Colonic mucosa (tissue), 4 donors: ENCODE data around the gene TMEM237. TPM values are rescaled to one million over a fixed set of nuclear protein-coding genes. Genes with fewer than 3 reads are reported as not detected.

ENCODE experiments used
- DNase-seq: peaks from one replicate; pipeline ENCODE4 v3.0.0-alpha.2; 2020
- H3K27ac ChIP-seq: fragments of 200-600 bp; one replicate; pipeline ENCODE4 v1.8.0; 2021
- H3K27me3 ChIP-seq: fragments of 200-600 bp; one replicate; pipeline ENCODE4 v1.8.0; 2021
- H3K36me3 ChIP-seq: fragments of 200-600 bp; one replicate; pipeline ENCODE4 v1.8.0; 2021
- H3K4me1 ChIP-seq: fragments of 200-600 bp; one replicate; pipeline ENCODE4 v1.8.0; 2021; ENCODE audit warnings: mild to moderate bottlenecking
- H3K4me3 ChIP-seq: fragments of 200-600 bp; one replicate; pipeline ENCODE4 v1.8.0; 2021
- H3K9ac ChIP-seq, 2 donors: one replicate each; pipeline ENCODE4 v1.7.0; 2013; ENCODE audit warnings: control low read depth in 2 of 2, low read depth in 2 of 2, low read length in 2 of 2
- H3K9me3 ChIP-seq: fragments of 200-600 bp; one replicate; pipeline ENCODE4 v1.8.0; 2021
- CTCF ChIP-seq: fragments of 200-600 bp; IDR thresholded peaks from one replicate; pipeline ENCODE4 v1.8.0; 2022; ENCODE audit warnings: antibody characterized with exemption, mild to moderate bottlenecking
- intact Hi-C: fragments of 100-400 bp; cut with DNase I; formaldehyde crosslinking; loops from one replicate; pipeline ENCODE4 v1.14.1; 2022
- total RNA-seq, 2 donors: library from RNA; stranded (reverse); fragmentation: NEBNext Ultra II Directional in 1 of 2; extraction: Animal tissue kit (Norgen Biotek cat#: 25700) in 1 of 2; gene quantifications; one replicate each; pipeline ENCODE4 v1.2.1, GENCODE V29; 2021
- donor health status: healthy.
- donor health status: DM: no; HTN: no; CAD: no.
- donor health status: DM: no; HTN: no; CAD: no.

Gene TMEM237
- total RNA-seq, 2 donors from 2014 or later: 4.5 to 7.1 TPM

GRCh38 chr2:201631041-201631440 lies 12.3 kb downstream of the TMEM237 start:
- TF ChIP-seq CTCF: no peak
- no peaks in the 10 kb centered on the region for H3K36me3 ChIP-seq
- H3K27me3 ChIP-seq: no peaks in the 10 kb centered on the region
- no peaks in the 10 kb centered on the region for H3K4me1 ChIP-seq
- H3K9ac ChIP-seq: no peak overlapping the region
- no peak for DNase-seq
- H3K9me3 ChIP-seq: no peaks in the 10 kb centered on the region
- intact Hi-C loops: no loop called here
- no peak overlapping the region for H3K27ac ChIP-seq
- H3K4me3 ChIP-seq: no peak overlapping the region

- no peaks in the 10 kb centered on the region for H3K36me3 ChIP-seq
- H3K27ac ChIP-seq: no peak overlapping the region
- H3K4me3 ChIP-seq: no peak overlapping the region
- DNase-seq: no peak
- intact Hi-C loops: no loop called here
- no peak for TF ChIP-seq CTCF
- no peaks in the 10 kb centered on the region for H3K4me1 ChIP-seq
- H3K9me3 ChIP-seq: no peaks in the 10 kb centered on the region
- H3K9ac ChIP-seq: no peak overlapping the region
- H3K27me3 ChIP-seq: no peaks in the 10 kb centered on the region
Measured at GRCh38 chr2:201630577-201630976, 12.7 kb downstream of the TMEM237 start.

GRCh38 chr2:201628545-201628944 lies 14.8 kb downstream of the TMEM237 start:
- no peaks in the 10 kb centered on the region for H3K36me3 ChIP-seq
- DNase-seq: no peak
- intact Hi-C loops: no loop called here
- no peak overlapping the region for H3K27ac ChIP-seq
- no peak overlapping the region for H3K9ac ChIP-seq
- no peaks in the 10 kb centered on the region for H3K4me1 ChIP-seq
- no peak overlapping the region for H3K4me3 ChIP-seq
- no peak for TF ChIP-seq CTCF
- H3K9me3 ChIP-seq: no peaks in the 10 kb centered on the region
- no peaks in the 10 kb centered on the region for H3K27me3 ChIP-seq

- Histone ChIP-seq H3K27ac (no peak overlapping the region), H3K9ac (no peak overlapping the region), H3K27me3 (no peaks in the 10 kb centered on the region), H3K4me1 (no peaks in the 10 kb centered on the region), H3K36me3 (no peaks in the 10 kb centered on the region), H3K9me3 (no peaks in the 10 kb centered on the region), H3K4me3 (no peak overlapping the region)
- no peak for TF ChIP-seq CTCF
- intact Hi-C loops: no loop called here
- DNase-seq: no peak
Measured at GRCh38 chr2:201622306-201622970, 20.9 kb downstream of the TMEM237 start.

GRCh38 chr2:201621293-201621999 lies 21.9 kb downstream of the TMEM237 start:
- Histone ChIP-seq H3K27me3 (no peaks in the 10 kb centered on the region), H3K4me3 (no peak overlapping the region), H3K36me3 (no peaks in the 10 kb centered on the region), H3K27ac (no peak overlapping the region), H3K4me1 (no peaks in the 10 kb centered on the region), H3K9ac (no peak overlapping the region), H3K9me3 (no peaks in the 10 kb centered on the region)
- intact Hi-C loops: no loop called here
- no peak for DNase-seq
- TF ChIP-seq CTCF: no peak
